Measurements from ENCODE around the gene ACTRT2.

ACTRT2 gene

GRCh38 chr1:3033040-3033789, 11.9 kb downstream of the ACTRT2 start:
- no peak for DNase-seq

GRCh38 chr1:3033790-3034090, 12.5 kb downstream of the ACTRT2 start:
- no peak for DNase-seq

- DNase-seq: no peak
Observed at GRCh38 chr1:3034162-3034561, 12.9 kb downstream of the ACTRT2 start.

- no peak for DNase-seq
Observed at GRCh38 chr1:3034728-3035562, 13.7 kb downstream of the ACTRT2 start.

- no peak for DNase-seq
Observed at GRCh38 chr1:3035563-3036446, 14.5 kb downstream of the ACTRT2 start.

- no peak for DNase-seq
Observed at GRCh38 chr1:3036447-3037280, 15.4 kb downstream of the ACTRT2 start.

- no peak for DNase-seq
Observed at GRCh38 chr1:3037281-3038040, 16.2 kb downstream of the ACTRT2 start.

GRCh38 chr1:3038113-3038551, 16.9 kb downstream of the ACTRT2 start:
- no peak for DNase-seq

GRCh38 chr1:3038571-3039181, 17.4 kb downstream of the ACTRT2 start:
- DNase-seq: no peak

- no peak for DNase-seq
Observed at GRCh38 chr1:3040004-3040403, 18.7 kb downstream of the ACTRT2 start.

- no peak for DNase-seq
Observed at GRCh38 chr1:3042481-3042880, 21.2 kb downstream of the ACTRT2 start.

GRCh38 chr1:3049164-3049563, 27.9 kb downstream of the ACTRT2 start:
- no peak for DNase-seq

GRCh38 chr1:3049905-3050304, 28.6 kb downstream of the ACTRT2 start:
- no peak for DNase-seq

- DNase-seq: no peak
Observed at GRCh38 chr1:3050603-3051002, 29.3 kb downstream of the ACTRT2 start.

- no peak for DNase-seq
Observed at GRCh38 chr1:3051270-3052268, 30.3 kb downstream of the ACTRT2 start.

- DNase-seq: no peak
Observed at GRCh38 chr1:3052501-3052900, 31.2 kb downstream of the ACTRT2 start.

GRCh38 chr1:3053366-3053980, 32.2 kb downstream of the ACTRT2 start:
- DNase-seq: no peak

- DNase-seq: no peak
Observed at GRCh38 chr1:3053986-3054385, 32.7 kb downstream of the ACTRT2 start.

GRCh38 chr1:3054474-3054873, 33.2 kb downstream of the ACTRT2 start:
- DNase-seq: no peak

Measured in NCI-H187 (cell line).